K562 (cell line): ENCODE data around the gene FBXO46. TPM values are rescaled to one million over a fixed set of nuclear protein-coding genes. Genes with fewer than 3 reads are reported as not detected.
A peak's percentile ranks its signal among the peaks of the same experiment; 100 is the strongest.

Experiments
- ARHGAP35 ChIP-seq: fragments of 450-650 bp; IDR thresholded peaks from 2 replicates; pipeline ENCODE4 v1.6.1; 2018; ENCODE audit not compliant: partially characterized antibody
- CBFA2T2 ChIP-seq: fragments of 450-650 bp; conservative IDR thresholded peaks from 2 replicates; pipeline ENCODE4 v1.6.1; 2017; ENCODE audit warnings: mild to moderate bottlenecking
- COPS2 ChIP-seq: fragments of 450-650 bp; conservative IDR thresholded peaks from 2 replicates; pipeline ENCODE4 v1.6.1; 2016; ENCODE audit warnings: mild to moderate bottlenecking, moderate library complexity
- E2F5 ChIP-seq: sonication (generic); formaldehyde crosslinking; IDR thresholded peaks from 2 replicates; pipeline ENCODE4 v1.8.0; 2022; ENCODE audit warnings: mild to moderate bottlenecking, missing genetic modification reagents
- ELF4 ChIP-seq: fragments of 450-650 bp; formaldehyde crosslinking; IDR thresholded peaks from 2 replicates; pipeline ENCODE4 v1.4.0; 2022; ENCODE audit warnings: missing genetic modification characterization
- FOSL1 ChIP-seq: fragments of 200-800 bp; sonication (Bioruptor generic); conservative IDR thresholded peaks from 2 replicates; pipeline ENCODE4 v1.6.1; 2016; ENCODE audit warnings: missing genetic modification characterization, missing compliant biosample characterization
- FOXA1 ChIP-seq: fragments of 450-650 bp; IDR thresholded peaks from 2 replicates; pipeline ENCODE4 v1.6.1; 2016; ENCODE audit warnings: mild to moderate bottlenecking, borderline replicate concordance
- HNRNPLL ChIP-seq: fragments of 200-400 bp; formaldehyde crosslinking; IDR thresholded peaks from 2 replicates; pipeline ENCODE4 v1.6.1; 2017; ENCODE audit warnings: low read length, low read depth, mild to moderate bottlenecking; ENCODE audit not compliant: poor library complexity, severe bottlenecking
- MIER1 ChIP-seq: fragments of 450-650 bp; IDR thresholded peaks from 2 replicates; pipeline ENCODE4 v1.6.1; 2016; ENCODE audit warnings: antibody characterized with exemption, mild to moderate bottlenecking, low read depth
- NBN ChIP-seq: fragments of 450-650 bp; IDR thresholded peaks from 2 replicates; pipeline ENCODE4 v1.6.1; 2016; ENCODE audit warnings: low read depth, mild to moderate bottlenecking
- NONO ChIP-seq, 2 experiments: fragments of 200-400 bp in 1 of 2; fragments of 450-650 bp in 1 of 2; formaldehyde crosslinking in 1 of 2; IDR thresholded peaks; 2 replicates each; pipeline ENCODE4 v1.6.1; 2017; ENCODE audit warnings: low read depth in 2 of 2, mild to moderate bottlenecking in 2 of 2, moderate library complexity in 2 of 2, low read length in 1 of 2
- PCBP1 ChIP-seq: fragments of 200-400 bp; formaldehyde crosslinking; IDR thresholded peaks from 2 replicates; pipeline ENCODE4 v1.6.1; 2018; ENCODE audit warnings: mild to moderate bottlenecking, low read depth, low read length; ENCODE audit not compliant: poor library complexity, severe bottlenecking
- SREBF2 ChIP-seq: sonication (generic); formaldehyde crosslinking; IDR thresholded peaks from 2 replicates; pipeline ENCODE4 v1.4.0; 2020; ENCODE audit warnings: mild to moderate bottlenecking, missing genetic modification reagents
- TAF7 ChIP-seq: fragments of 450-650 bp; IDR thresholded peaks from 2 replicates; pipeline ENCODE4 v1.6.1; 2016; ENCODE audit warnings: missing genetic modification characterization, missing compliant biosample characterization
- USF1 ChIP-seq: sonication (generic); formaldehyde crosslinking; IDR thresholded peaks from 2 replicates; pipeline ENCODE4 v1.9.0; 2022; ENCODE audit warnings: mild to moderate bottlenecking, missing genetic modification reagents
- ZFX ChIP-seq: sonication (generic); formaldehyde crosslinking; IDR thresholded peaks from 2 replicates; pipeline ENCODE4 v1.8.0; 2022; ENCODE audit warnings: mild to moderate bottlenecking, missing genetic modification reagents, moderate library complexity
- ZKSCAN1 ChIP-seq: fragments of 150-350 bp; IDR thresholded peaks from 2 replicates; pipeline ENCODE4 v1.6.1; 2016; ENCODE audit warnings: low read depth, low read length
- ZNF232 ChIP-seq: sonication (generic); formaldehyde crosslinking; IDR thresholded peaks from 2 replicates; pipeline ENCODE4 v1.8.0; 2022; ENCODE audit warnings: mild to moderate bottlenecking, missing genetic modification reagents
- ZNF3 ChIP-seq: fragments of 250-450 bp; sonication (Bioruptor Pico); IDR thresholded peaks from 2 replicates; pipeline ENCODE4 v1.5.0; 2021; ENCODE audit warnings: mild to moderate bottlenecking, moderate library complexity
- ZNF41 ChIP-seq: fragments of 250-450 bp; sonication (Bioruptor Pico); conservative IDR thresholded peaks from 2 replicates; pipeline ENCODE4 v1.4.0; 2020; ENCODE audit warnings: mild to moderate bottlenecking
- ZNF518B ChIP-seq: fragments of 250-450 bp; sonication (Bioruptor Pico); IDR thresholded peaks from 2 replicates; pipeline ENCODE4 v1.5.0; 2021; ENCODE audit warnings: mild to moderate bottlenecking, moderate library complexity
- ZNF655 ChIP-seq: fragments of 250-450 bp; sonication (Bioruptor Pico); IDR thresholded peaks from 2 replicates; pipeline ENCODE4 v1.5.0; 2021
- ZNF695 ChIP-seq: fragments of 450-650 bp; formaldehyde crosslinking; IDR thresholded peaks from 2 replicates; pipeline ENCODE4 v1.4.0; 2020; ENCODE audit warnings: mild to moderate bottlenecking, moderate library complexity
- polyA plus RNA-seq, 8 experiments: library from polyadenylated mRNA; depleted of rRNA in 4 of 8; stranded (reverse) in 5 of 8; unstranded in 3 of 8; fragments of >200 nt; fragmentation: Nextera tagmentation in 2 of 8; fragmentation: Illumina TruSeq in 1 of 8; extraction: Ambion mirVana in 2 of 8; extraction: Trizol in 1 of 8; gene quantifications; 2 replicates each; pipeline versions ENCODE4 v1.2.1 to v1.2.3, GENCODE V29; 2011 to 2014; ENCODE audit warnings: inconsistent platforms in 1 of 8, missing spikeins in 1 of 8
- total RNA-seq, 7 experiments: library from RNA; depleted of rRNA in 6 of 7; stranded (reverse); fragments of >200 nt in 6 of 7; fragmentation: Illumina TruSeq in 2 of 7; extraction: Trizol in 2 of 7; gene quantifications; 2 replicates each; pipeline versions ENCODE4 v1.2.1 to v1.2.3, GENCODE V29; 2011 to 2021; ENCODE audit warnings: low replicate concordance in 1 of 7

The FBXO46 gene
- total and polyA plus RNA-seq, 9 of the 15 experiments (the other 6 are each of a cell fraction or from before 2014, with no cell fraction given), result 1.5 to 36.1 (median 7.3) TPM

GRCh38 chr19:45739498-45740439, 9.1 kb upstream of the FBXO46 start (continued):
- TF ChIP-seq ZNF41 (CRISPR knock-in tag) (no peak), ZNF695 (CRISPR knock-in tag) (no peak), ZKSCAN1 (no peak), ZNF655 (CRISPR knock-in tag) (no peak), COPS2 (no peak), MIER1 (0 out of 2 replicates have a peak, but pooled peaks have one; percentile 53), ARHGAP35 (no peak), TAF7 (tag) (peak; percentile 56), ELF4 (CRISPR knock-in tag) (no peak), NONO (IDR thresholded peaks at IDR 0.05; ENCODE audit: low read depth in 2 of 2, low read length in 1 of 2) (no peak), FOXA1 (no peak), HNRNPLL (peak; percentile 27), SREBF2 (CRISPR knock-in tag) (no peak), ZNF518B (no peak), ZFX (CRISPR knock-in tag) (no peak), E2F5 (CRISPR knock-in tag) (no peak), ZNF3 (CRISPR knock-in tag) (no peak), FOSL1 (tag) (peak; percentile 54; the same call in 1 of the 2 replicates), CBFA2T2 (no peak), NBN (peak; percentile 25; the same call in 1 of the 2 replicates), PCBP1 (no peak), ZNF232 (CRISPR knock-in tag) (no peak), USF1 (CRISPR knock-in tag) (no peak; the same call in 1 of the 2 replicates)
